HG03558 (cell line): ENCODE measurements around the gene NMT1.
A peak's percentile ranks its signal among the peaks of the same experiment; 100 is the strongest.
"Not testable (repeated sequence)": the region's sequence is repeated elsewhere in the genome, so short reads cannot be mapped to it uniquely, and the experiment has no call there.

ENCODE experiments used
- ATAC-seq: cut with Tn5 transposase; IDR thresholded peaks from one replicate; pipeline ENCODE4 v1.9.1; 2021; ENCODE audit warnings: moderate number of reproducible peaks; ENCODE audit not compliant: unreplicated experiment; ENCODE audit errors: extremely low read depth

The NMT1 gene

DNA sequence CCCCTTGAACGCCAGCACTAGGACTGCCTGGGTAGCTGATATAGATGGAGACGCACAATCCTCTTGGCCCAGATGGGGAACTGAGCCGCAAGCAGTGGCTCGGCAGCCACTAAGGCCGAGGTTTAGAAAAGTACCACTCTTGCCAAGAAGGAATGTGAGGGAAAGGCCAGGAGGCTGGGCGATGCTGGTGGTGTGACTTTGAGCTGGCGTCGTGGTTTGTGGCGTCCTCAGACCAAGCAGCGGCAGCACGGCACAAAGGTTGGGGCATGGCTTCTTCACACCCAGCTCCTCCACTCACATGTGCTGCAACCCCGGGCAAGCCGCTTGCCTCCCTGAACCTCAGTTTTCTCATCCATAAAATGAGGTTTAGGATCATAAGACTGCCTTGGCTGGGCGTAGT, 25.3 kb upstream of the NMT1 start:
- no peak for ATAC-seq

- no peak for ATAC-seq
Measured at GRCh38 chr17:45036691-45037090, 24.4 kb upstream of the NMT1 start.

DNA sequence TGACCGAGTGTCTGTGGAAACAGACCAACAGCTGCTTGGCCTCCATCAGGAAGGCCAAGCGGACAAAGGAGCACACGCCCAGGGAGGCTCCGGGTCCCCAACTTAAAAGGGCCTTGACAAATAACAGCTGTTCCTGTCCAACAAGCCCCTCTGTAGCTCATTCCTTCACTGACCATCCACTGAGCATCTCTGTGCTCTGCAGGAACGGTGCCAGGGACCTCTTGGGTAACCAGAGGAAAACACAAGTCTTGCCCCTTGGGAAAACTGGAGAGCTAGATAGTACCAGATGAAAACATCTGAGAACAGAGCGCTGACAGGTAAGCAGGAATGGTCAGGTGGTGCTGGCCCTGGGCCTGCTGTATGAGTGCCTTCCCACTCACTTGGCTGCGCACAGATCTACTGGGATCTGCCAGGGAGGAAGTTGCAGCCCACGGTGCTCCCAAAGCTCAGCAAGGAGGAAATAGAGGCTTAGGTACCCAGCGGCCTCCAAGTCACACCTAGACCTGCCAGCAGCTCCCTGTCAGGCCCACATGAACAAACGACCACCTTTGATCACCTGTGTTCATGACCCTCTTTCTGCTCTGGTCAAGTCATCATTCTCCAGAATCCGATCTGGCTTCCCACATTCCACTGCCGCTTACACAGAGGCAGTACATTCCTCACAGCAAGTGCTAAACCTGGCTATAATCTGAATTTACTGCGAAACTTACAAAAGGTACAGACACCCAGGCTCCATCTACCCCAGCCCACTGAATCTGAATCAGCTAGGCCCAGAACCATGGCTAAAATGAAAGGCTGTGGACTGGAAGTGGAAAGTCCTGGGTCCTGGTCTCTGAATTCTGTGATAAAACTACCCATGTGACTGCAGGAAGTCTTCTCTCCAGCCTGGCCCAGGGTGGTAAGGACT, 22.1 kb upstream of the NMT1 start:
- ATAC-seq, result no peak

- no peak for ATAC-seq
Measured at GRCh38 chr17:45040459-45040858, 20.7 kb upstream of the NMT1 start.

DNA sequence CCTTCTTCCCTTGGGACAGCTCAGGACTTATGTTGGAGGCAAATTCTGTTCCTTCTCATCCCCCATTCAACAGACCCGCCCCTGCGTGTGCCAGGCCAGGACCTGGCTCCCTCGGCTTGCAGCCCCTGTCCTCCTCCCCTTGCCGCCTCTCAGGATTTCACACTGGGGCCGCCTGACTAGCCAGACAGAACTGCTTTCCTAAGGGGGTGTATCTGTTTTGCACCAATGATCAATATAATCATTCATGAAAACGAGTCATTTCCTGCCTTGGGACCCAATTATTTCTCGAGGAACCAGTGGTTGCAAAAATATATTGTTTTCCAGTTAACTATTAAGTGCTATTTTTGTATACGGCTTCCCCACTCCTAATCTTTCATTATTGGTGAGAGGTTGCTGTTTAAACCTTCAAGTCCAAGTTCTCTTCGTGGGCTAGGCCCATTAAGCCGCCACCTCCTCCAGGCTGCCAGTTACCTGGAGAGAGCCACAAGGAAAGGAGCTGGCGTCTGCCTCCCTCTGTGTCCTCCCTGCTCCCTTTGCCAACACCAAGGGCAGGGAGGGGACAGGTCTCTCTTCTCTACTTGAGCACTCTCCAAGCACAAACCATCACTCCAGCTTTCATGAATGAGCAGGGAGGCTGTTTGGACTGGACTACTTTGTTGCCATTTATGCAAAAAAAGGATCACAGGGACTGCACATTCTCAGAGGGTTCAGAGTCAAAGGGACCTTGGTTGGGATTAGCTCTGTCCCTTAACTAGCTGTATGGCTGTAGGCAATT, 18.6 kb upstream of the NMT1 start:
- no peak for ATAC-seq

- ATAC-seq, result no peak
Measured at GRCh38 chr17:45043813-45044540, 17.1 kb upstream of the NMT1 start.

GRCh38 chr17:45046537-45047125, 14.5 kb upstream of the NMT1 start:
- ATAC-seq, result no peak

- ATAC-seq, result no peak
Measured at GRCh38 chr17:45048795-45049563, 12.1 kb upstream of the NMT1 start.

DNA sequence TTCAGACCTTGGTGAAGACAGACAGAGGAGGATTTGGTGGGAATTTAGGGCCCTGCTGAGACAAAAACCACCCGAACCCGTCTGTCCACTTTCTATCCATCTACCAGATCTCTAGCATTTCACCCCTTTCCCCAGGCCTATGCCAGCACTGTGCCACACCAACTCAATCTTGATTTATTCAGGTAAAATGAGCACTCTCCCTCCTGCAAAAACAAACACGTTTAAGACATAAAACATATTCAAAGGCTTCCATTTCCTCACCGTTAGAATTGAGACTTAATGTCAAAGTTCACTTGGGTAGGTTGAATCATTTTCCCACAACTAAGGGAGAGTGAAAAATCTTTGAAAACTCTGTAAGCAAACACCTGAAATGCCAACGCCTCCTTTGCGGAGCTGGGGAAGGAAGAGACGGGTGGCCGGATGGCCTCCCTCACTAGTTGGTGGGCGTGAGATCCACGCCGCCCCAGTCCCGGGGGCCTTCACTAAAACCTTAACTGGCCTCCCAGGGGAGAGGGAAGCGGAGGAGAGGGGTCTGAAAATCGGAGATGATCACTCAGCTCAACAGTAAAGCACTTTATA, 10.5 kb upstream of the NMT1 start:
- no peak for ATAC-seq

DNA sequence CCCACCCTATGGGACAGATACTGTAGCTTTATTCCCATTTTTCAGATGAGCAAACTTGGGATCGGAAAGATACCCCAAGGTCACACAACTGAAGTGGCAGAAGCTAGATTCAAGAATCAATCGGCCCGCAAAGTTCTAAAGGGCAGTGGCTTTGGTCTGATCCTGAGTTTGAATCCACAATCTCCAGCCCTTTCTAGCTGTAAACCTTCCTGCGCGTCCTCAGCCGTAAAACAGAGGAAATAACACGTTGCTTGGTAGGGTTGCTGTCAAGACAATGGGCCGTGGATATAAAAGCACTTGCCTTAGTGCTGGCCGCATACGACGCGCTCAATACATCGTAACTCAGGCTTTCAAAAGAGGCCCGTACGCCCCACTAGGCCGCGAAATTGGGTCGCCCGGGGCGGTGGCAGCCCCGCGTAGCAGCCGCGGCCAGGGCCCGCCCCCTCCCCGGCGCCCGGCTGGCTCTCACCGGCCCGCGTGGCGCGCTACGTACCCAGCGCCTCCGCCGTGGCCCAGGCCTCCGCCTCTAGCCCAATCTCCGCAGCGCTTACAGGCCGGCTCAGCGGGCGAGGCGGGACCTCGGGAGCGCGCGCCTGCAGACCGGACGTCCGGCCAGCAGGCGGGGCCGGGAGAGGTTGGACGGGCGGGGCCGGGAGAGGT, 9.9 kb upstream of the NMT1 start, which contains the start of gene DCAKD:
Gene DCAKD, minus strand, starts transcription at position 573 of the 660 bp plus-strand sequence. CDS start 16,747 bp downstream, outside the sequence.
- peak; percentile 77 for ATAC-seq

- not testable (repeated sequence) for ATAC-seq
Measured at GRCh38 chr17:45051720-45052051, 9.4 kb upstream of the NMT1 start.

GRCh38 chr17:45052052-45052772, 8.9 kb upstream of the NMT1 start:
- no peak for ATAC-seq

- no peak for ATAC-seq
Measured at GRCh38 chr17:45060382-45060796, 728 bp upstream of the NMT1 start.

GRCh38 chr17:45061606-45062205, 589 bp downstream of the NMT1 start:
- ATAC-seq, result no peak

- ATAC-seq, result no peak
Measured at GRCh38 chr17:45063198-45063597, 2.1 kb downstream of the NMT1 start.

GRCh38 chr17:45067637-45068036, 6.5 kb downstream of the NMT1 start:
- ATAC-seq, result no peak

GRCh38 chr17:45070001-45070400, 8.9 kb downstream of the NMT1 start:
- ATAC-seq, result no peak

DNA sequence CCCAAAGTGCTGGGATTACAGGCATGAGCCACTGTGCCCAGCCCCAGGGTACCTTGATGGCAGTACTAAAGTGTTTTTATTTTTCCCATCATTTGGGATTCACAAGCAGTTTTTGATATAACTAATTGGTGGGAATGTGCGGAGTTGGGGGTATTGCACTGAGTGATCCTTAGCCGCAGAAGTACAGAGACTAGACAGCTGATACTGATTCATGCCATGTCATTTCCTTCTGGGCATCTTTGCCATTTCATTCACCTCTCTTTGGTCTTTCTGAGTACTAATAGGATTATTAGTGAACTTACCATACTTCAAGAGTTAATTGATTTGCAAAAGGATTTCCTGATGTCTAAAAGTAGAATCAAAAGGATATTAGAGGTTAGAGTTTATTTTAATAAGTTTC, 9.7 kb downstream of the NMT1 start:
- ATAC-seq, result no peak
